Upper lobe of right lung (tissue), 1 donor: ENCODE measurements around the gene MINK1. TPM values are rescaled to one million over a fixed set of nuclear protein-coding genes. Genes with fewer than 3 reads are reported as not detected.
"Not testable (repeated sequence)": the region's sequence is repeated elsewhere in the genome, so short reads cannot be mapped to it uniquely, and the experiment has no call there.

ENCODE experiments used
- ATAC-seq: fragments of 200-7000 bp; cut with Tn5 transposase; one replicate; pipeline ENCODE4 v1.9.1; 2020; ENCODE audit warnings: mild to moderate bottlenecking, moderate library complexity
- DNase-seq: peaks from one replicate; pipeline ENCODE4 v3.0.0-alpha.2; 2020
- H3K27ac ChIP-seq: fragments of 200-600 bp; one replicate; pipeline ENCODE4 v1.8.0; 2022
- H3K27me3 ChIP-seq: fragments of 200-600 bp; one replicate; pipeline ENCODE4 v1.8.0; 2022; ENCODE audit warnings: mild to moderate bottlenecking
- H3K36me3 ChIP-seq: fragments of 200-600 bp; one replicate; pipeline ENCODE4 v1.8.0; 2022
- H3K4me1 ChIP-seq: fragments of 200-600 bp; one replicate; pipeline ENCODE4 v1.8.0; 2022
- H3K4me3 ChIP-seq: fragments of 200-600 bp; one replicate; pipeline ENCODE4 v1.8.0; 2022; ENCODE audit warnings: mild to moderate bottlenecking
- H3K9me3 ChIP-seq: fragments of 200-600 bp; one replicate; pipeline ENCODE4 v1.8.0; 2022
- intact Hi-C: fragments of 100-400 bp; cut with DNase I; formaldehyde crosslinking; loops from one replicate; pipeline ENCODE4 v1.11.0; 2022
- total RNA-seq: library from RNA; stranded (reverse); fragmentation: NEBNext Ultra II Directional; extraction: Animal tissue kit (Norgen Biotek cat#: 25700); gene quantifications from one replicate; pipeline ENCODE4 v1.2.1, GENCODE V29; 2021
- TF ChIP-seq, protein P1 (sequence below): fragments of 200-600 bp; IDR thresholded peaks from one replicate; pipeline ENCODE4 v1.8.0; 2022; ENCODE audit warnings: antibody characterized with exemption
- donor health status: DM: no; HTN: yes; CAD: no; lungs with severe emphysema.

The MINK1 gene
- total RNA-seq, 1 donor from 2014 or later: 121 TPM

DNA sequence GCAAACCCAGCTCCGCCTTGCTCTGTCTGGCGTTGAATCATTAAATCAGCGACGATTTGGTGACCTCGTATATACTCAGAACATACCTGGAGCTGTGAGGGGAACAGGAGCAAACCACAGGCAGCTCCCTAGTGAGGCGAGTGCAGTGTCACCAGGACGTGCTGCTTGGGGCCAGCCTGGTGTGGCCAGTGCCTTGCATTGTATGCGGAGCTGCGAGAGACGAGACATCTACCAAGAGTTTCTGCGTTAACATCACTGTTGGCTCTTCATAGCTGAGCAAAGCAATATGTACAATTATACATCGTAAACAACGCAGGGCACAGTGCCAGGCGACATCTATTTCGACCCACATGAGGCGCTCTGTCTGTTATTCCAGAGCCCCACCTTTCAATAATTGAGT is 27.9 kb downstream of the MINK1 start:
- Histone ChIP-seq H3K27me3 (no peaks in the 10 kb centered on the region), H3K4me1 (peaks cover 37% of the 10 kb centered on the region), H3K9me3 (no peaks in the 10 kb centered on the region), H3K4me3 (no peak overlapping the region), H3K27ac (no peak overlapping the region), H3K36me3 (no peaks in the 10 kb centered on the region)
- ATAC-seq (no peak), DNase-seq (no peak)
- intact Hi-C loops: no loop called here
- TF ChIP-seq, protein P1, sequence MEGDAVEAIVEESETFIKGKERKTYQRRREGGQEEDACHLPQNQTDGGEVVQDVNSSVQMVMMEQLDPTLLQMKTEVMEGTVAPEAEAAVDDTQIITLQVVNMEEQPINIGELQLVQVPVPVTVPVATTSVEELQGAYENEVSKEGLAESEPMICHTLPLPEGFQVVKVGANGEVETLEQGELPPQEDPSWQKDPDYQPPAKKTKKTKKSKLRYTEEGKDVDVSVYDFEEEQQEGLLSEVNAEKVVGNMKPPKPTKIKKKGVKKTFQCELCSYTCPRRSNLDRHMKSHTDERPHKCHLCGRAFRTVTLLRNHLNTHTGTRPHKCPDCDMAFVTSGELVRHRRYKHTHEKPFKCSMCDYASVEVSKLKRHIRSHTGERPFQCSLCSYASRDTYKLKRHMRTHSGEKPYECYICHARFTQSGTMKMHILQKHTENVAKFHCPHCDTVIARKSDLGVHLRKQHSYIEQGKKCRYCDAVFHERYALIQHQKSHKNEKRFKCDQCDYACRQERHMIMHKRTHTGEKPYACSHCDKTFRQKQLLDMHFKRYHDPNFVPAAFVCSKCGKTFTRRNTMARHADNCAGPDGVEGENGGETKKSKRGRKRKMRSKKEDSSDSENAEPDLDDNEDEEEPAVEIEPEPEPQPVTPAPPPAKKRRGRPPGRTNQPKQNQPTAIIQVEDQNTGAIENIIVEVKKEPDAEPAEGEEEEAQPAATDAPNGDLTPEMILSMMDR: no peak

DNA sequence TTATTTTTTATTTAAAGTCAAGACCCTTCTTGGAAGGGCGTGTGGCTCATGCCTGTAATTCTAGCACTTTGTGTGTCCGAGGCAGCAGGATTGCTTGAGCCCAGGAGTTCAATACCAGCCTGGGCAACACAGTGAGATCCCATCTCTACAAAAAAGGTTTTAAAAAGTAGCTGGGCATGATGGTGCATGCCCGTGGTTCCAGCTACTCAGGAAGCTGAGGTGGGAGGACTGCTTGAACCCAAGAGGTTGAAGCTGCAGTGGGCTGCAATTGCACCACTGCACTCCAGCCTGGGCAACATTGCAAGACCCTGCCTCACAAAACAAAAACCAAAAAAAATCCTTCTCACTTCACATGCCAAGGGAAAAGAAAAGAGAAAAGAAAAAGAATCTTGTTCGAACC is 29.6 kb downstream of the MINK1 start:
- TF ChIP-seq, protein P1: no peak
- intact Hi-C loops: no loop called here
- DNase-seq: no peak
- no peak for ATAC-seq
- Histone ChIP-seq H3K27me3 (no peaks in the 10 kb centered on the region), H3K36me3 (no peaks in the 10 kb centered on the region), H3K4me1 (peaks cover 23% of the 10 kb centered on the region), H3K4me3 (no peak overlapping the region), H3K27ac (no peak overlapping the region), H3K9me3 (no peaks in the 10 kb centered on the region)

DNA sequence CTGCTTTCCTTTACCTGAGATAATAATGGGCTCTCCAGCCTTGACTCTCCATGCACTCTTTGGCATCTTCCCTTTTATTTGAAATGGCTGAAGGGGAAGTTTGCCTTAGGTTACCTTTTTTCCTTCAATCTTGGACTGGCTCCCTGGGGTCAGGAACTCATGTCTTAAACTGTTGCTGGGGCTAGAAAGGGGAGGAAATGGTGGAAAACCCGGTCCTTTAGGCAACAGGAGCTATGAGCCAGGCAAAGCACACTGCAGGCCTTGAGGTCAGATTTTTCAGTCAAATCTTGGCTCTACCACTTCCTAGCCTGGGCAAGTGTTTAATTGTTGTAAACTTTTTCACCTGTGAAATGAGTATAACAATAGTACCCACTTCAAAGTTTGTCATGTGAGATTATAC is 30.2 kb downstream of the MINK1 start:
- H3K27ac ChIP-seq: no peak overlapping the region
- ATAC-seq (no peak), DNase-seq (no peak)
- H3K4me3 ChIP-seq: no peak overlapping the region
- intact Hi-C loops: no loop called here
- H3K27me3 ChIP-seq: no peaks in the 10 kb centered on the region
- H3K4me1 ChIP-seq: peaks cover 19% of the 10 kb centered on the region
- H3K36me3 ChIP-seq: no peaks in the 10 kb centered on the region
- no peaks in the 10 kb centered on the region for H3K9me3 ChIP-seq
- TF ChIP-seq, protein P1: no peak

DNA sequence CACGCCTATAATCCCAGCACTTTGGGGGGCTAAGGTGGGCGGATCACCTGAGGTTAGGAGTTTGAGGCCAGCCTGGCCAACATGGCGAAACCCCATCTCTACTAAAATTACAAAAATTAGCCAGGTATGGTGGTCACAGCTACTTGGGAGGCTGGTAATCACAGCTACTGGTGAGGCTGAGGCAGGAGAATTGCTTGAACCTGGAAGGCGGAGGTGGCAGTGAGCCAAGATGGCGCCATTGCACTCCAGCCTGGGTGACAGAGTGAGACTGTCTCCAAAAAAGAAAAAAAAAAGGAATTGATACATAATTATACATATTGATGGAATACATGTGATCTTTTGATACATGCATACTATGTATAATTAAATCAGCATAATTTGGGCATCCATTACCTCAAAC is 34.4 kb downstream of the MINK1 start:
- H3K27me3 ChIP-seq, H3K4me3 ChIP-seq, H3K36me3 ChIP-seq, ATAC-seq, DNase-seq, H3K9me3 ChIP-seq, H3K27ac ChIP-seq, intact Hi-C loops: not testable (repeated sequence)
- H3K4me1 ChIP-seq: peaks cover 28% of the 10 kb centered on the region

DNA sequence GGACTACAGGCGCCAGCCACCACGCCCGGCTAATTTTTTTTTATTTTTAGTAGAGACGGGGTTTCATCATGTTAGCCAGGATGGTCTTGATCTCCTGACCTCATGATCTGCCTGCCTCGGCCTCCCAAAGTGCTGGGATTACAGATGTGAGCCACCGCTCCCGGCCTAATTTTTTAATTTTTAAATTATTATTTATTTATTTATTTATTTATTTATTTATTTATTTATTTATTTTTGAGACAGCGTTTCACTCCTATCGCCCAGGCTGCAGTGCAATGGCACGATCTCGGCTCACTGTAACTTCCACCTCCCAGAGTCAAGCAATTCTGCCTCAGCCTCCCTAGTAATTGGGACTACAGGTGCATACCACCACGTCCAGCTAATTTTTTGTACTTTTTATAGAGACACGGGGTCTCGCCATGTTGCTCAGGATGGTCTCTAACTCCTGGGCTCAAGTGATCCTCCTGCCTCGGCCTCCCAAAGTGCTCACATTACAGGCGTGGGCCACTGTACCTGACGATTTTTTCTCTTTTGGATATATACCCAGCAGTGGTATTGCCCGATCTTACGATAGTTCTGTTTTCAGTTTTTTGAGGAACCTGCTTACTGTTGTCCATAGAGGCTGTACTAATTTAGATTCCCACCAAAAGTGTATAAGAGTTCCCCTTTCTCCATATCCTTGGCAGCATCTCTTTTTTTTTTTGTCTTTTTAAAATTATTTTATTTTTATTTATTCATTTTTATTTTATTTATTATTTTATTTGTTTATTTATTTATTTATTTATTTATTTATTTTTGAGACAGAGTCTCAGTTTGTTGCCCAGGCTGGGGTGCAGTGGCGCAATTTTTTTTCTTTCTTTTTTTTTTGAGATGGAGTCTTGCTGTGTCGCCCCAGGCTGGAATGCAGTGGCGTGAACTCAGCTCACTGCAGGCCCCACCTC is 36.2 kb downstream of the MINK1 start:
- peak; percentile 20 for ATAC-seq

DNA sequence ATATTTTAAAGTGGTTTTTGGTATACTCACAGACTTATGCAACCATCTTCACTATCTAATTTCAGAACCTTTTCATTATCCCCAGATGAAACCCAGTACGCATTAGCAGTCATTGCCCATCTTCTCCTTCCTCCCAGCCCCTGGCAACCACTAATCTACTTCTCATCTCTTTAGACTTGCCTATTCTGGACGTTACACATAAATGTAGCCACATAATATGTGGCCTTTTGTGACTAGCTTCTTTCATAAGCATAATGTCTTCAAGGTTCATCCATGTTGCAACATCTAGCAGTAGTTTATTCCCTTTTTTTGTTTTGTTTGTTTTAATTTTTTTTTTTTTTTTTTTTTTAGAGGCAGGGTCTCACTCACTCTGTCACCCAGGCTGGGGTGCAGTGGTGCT is 37.7 kb downstream of the MINK1 start:
- TF ChIP-seq, protein P1: no peak
- H3K4me1 ChIP-seq: peaks cover 23% of the 10 kb centered on the region
- DNase-seq (no peak), ATAC-seq (peak; percentile 52)
- no peaks in the 10 kb centered on the region for H3K27me3 ChIP-seq
- H3K4me3 ChIP-seq: no peak overlapping the region
- no peaks in the 10 kb centered on the region for H3K36me3 ChIP-seq
- intact Hi-C loops: no loop called here
- H3K9me3 ChIP-seq: no peaks in the 10 kb centered on the region
- H3K27ac ChIP-seq: no peak overlapping the region

More for the DNA sequence above, 36.2 kb downstream of the MINK1 start:
- H3K4me3 ChIP-seq, H3K36me3 ChIP-seq, DNase-seq, intact Hi-C loops, H3K27me3 ChIP-seq, H3K27ac ChIP-seq, H3K9me3 ChIP-seq: not testable (repeated sequence)
- peaks cover 23% of the 10 kb centered on the region for H3K4me1 ChIP-seq
